ENCODE data around the gene PROSER1.
"Not testable (repeated sequence)": the region's sequence is repeated elsewhere in the genome, so short reads cannot be mapped to it uniquely, and the experiment has no call there.

Gene PROSER1

GRCh38 chr13:39023316-39023715, 14.6 kb downstream of the PROSER1 start:
- DNase-seq, result no peak

GRCh38 chr13:39020853-39021462, 16.9 kb downstream of the PROSER1 start:
- DNase-seq, result no peak

GRCh38 chr13:39016787-39017186, 21.1 kb downstream of the PROSER1 start:
- no peak for DNase-seq

DNA sequence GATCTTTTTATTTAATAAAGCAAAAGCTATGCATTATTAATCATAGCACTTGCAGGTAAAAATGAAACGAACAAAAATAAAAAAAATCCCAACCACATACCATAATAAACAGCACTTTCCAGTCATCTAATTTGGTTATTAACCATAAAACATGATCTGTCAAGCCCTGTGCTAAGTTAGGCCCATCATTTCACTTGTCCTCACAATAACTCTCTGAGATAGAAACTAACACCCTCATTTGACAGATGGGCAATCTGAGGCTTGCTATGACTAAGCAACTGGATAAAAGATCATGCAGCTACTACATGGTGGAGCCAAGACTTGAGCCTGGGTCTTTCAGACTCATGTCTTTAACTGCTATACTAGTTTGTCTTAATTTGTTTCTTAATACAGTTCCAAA, 21.8 kb downstream of the PROSER1 start:
- no peak for DNase-seq

GRCh38 chr13:39013462-39013861, 24.4 kb downstream of the PROSER1 start:
- no peak for DNase-seq

DNA sequence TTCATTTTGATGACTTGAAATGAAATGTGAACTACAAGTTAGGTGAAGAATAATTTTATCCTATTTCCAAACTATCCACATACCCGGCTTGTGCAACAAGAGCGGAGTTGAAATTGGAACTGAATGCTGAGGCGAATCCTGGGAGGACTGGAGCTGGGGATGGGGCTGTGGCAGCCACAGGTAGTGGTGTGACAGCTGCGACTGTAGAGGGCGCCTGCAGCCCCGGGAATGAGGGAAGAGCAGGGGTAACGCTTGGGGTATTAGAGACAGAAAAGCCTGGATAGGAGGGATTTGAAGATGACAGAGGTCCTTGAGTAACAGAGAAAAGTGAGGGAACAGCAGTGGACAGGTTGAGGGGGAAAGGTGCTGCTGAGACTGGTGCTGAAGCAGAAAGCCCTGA, 25.3 kb downstream of the PROSER1 start:
- no peak for DNase-seq

GRCh38 chr13:39006371-39007111, 31.3 kb downstream of the PROSER1 start:
- DNase-seq, result not testable (repeated sequence)

- DNase-seq, result no peak
These were observed 39.1 kb downstream of the PROSER1 start for GRCh38 chr13:38998739-38999138.

DNA sequence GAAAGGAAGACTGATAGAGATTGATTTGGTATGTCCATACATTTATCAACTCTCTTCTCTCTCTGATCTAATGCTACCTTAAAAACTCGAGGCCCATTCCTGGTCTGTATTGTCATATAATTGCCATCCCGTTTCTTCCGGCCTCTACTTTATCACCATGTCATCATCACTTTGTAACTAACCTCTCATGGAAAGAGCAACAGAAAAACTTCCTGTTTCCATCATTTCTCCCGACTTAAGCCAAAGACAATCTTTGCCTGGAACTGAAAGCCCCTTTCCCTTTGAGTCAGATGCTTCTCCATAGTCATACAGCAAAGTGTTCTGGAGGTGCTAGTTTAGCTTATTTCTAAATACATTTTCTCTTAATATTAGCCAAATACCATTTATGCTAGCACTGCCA, 44.5 kb downstream of the PROSER1 start:
- no peak for DNase-seq

- DNase-seq, result no peak
These were observed 47.2 kb downstream of the PROSER1 start, which contains the start of gene STOML3 for GRCh38 chr13:38990693-38991092. TSS of gene STOML3 (minus strand) at chr13:38990831. CDS start at chr13:38990721, 110 bp downstream.

- no peak for DNase-seq
These were observed 56.8 kb downstream of the PROSER1 start for GRCh38 chr13:38981096-38981495.

DNA sequence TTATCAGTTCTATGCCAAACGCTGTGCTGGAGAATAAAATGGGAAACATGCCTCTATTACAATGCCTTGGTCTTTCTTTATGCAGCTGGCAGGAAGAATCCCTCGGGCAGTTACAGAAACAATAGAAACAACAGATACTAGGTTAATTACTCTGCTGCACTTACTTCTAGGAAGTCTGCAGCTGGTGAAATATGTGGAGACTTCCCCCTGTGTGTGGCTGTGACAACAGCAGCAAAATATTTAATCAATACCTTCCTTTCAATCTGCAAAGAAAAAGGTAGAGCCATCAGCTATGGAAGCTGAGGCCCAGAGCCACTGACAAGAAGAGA, 57.2 kb downstream of the PROSER1 start:
- DNase-seq, result no peak

DNA sequence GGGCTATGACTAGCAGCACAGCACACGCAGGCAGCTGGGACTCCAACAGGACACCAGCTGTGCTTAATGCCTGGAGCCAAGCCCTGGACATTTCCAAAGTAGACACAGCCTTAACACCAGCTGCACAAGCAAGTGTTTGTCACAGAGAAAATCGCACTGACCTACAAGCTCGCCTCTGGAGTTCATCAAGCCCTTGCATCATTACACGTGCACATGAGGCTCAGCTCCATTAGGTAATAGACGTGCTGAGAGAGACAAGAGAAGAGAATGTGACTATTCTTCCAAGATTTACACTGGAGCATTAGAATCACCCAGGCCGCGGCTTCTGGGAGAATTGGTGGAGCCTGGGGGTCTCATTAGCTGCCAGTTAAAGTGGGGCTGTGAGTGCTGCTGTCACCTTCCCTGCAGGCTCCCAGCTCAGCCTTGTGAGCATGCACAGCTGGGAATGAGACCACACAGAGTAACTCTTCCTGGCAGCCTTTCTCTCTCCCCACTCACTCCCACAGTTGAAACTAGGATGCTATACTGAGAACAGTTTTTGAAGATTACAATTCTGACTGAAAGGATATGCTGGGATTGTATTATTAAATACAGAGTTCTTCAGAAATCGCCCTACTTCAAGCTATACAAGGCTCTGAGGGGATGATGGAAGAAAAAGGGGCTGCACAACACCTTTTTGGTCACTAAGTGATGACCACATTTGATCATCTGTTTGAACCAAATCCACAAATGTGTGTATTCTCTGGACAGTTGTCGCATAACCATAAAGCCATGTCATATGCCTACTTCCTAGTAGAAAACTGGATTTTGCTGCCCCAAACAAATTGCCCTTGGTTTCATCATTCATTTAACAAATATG, 57.8 kb downstream of the PROSER1 start:
- DNase-seq, result no peak

GRCh38 chr13:38970380-38971051, 67.4 kb downstream of the PROSER1 start:
- DNase-seq, result no peak

- DNase-seq, result no peak
These were observed 68.7 kb downstream of the PROSER1 start for GRCh38 chr13:38969187-38969586.

DNA sequence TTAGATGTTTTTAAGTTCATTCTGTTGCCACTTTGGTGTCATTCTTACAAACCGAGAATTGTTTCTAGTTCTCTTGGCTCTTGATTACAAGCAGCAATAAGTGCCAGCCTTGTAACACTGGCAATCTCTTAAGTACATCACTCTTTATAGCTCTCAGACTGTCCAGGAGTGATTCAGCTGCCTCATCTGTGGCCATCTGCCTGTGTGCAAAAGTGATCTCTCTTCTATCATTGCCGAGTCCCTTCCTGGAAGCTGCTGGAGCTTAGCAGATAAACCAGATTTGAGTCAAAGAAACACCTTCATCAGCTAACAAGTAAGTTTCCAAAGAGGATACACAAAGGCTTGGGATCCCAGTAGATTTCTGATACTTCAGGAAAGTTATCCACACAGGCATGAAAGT, 70.4 kb downstream of the PROSER1 start:
- DNase-seq, result no peak

- DNase-seq, result no peak
These were observed 72.6 kb downstream of the PROSER1 start for GRCh38 chr13:38965281-38965680.

GRCh38 chr13:38960175-38960574, 77.7 kb downstream of the PROSER1 start:
- no peak for DNase-seq

All from activated naive CD4-positive, alpha-beta T cell treated with Interleukin-2 at 50 U/mL for 16 hours (primary cell).